Measurements from ENCODE around the gene YTHDC1.

Gene YTHDC1

DNA sequence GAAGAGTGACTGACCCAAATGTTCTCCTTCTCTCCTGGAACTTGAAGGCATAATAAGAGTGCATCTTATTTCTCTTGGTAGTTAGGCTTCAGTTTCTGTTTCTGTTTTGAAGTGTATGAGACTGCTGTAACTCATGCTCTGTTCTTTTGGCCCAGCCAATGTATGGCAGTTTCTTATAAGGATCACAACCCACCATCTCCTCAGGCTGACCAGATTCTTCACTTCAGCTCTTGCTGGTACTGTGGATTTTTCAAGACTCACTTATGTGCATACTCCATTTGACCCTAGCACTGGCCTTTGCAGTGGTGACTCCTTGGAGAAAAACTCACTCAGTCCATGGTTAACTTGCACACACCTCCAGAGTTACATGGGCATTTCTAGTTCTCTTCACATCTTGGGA is 9.6 kb upstream of the YTHDC1 start:
- no peak for DNase-seq (ENCODE audit: low read depth in 1 of 2, low spot score in 1 of 2)

DNA sequence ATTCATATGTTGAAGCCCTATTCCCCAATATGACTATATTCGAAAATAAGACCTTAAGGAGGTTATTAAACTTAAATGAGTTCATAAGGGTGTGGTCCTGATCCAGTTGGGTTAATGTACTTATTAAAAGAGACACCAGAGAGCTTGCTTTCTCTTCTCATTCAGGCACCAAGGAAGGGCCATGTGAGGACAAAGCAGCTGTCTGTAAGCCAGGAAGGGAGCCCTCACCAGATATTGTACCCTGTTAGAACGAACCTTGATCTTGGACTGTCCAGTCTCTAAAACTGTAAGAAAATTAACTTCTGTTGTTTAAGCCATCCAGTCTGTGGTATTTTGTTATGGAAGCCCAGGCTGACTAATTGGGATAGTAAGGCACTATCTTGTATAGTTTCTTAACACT is 9.1 kb upstream of the YTHDC1 start:
- DNase-seq (ENCODE audit: low read depth in 1 of 2, low spot score in 1 of 2), result no peak

DNA sequence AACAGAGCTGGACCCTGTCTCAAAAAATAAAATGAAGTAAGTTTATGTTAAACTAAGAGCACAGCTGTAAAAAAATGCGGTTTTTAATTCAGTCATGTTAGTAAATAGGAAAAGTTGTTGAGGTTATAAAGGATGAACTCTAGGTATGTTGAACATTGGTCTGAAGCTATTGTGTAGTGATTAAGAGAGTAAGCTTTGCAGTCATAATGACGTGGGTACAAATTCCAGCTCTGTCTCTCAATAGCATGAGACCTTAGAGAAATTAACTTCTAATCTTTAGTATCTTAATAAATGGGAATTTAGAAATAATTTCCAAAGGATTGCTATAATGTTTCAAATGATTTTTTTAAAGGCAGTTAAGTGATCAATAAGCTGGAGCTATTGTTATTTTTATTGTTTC is 2.9 kb upstream of the YTHDC1 start:
- no peak for DNase-seq (ENCODE audit: low read depth in 1 of 2, low spot score in 1 of 2)

DNA sequence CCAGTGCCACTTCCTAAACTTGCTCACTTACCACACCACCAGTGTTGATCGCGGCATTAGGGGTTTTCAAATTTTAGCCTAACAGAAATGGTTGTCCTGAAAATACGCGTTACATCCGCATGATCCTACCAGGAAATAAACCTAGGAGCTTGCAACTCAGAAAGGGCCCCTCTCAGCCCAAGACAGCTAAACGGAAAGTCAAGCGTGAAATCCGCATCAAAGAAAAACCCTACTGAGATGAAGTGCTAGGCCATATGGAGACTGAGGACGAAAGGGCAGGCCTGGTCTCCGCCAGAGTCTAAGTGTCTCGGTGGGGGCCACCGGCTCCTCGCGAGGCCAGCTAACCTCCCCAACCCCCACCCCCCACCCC is 626 bp downstream of the YTHDC1 start:
- DNase-seq (ENCODE audit: low read depth in 1 of 2, low spot score in 1 of 2), result peak in 1 of 2 donors; percentile 7

DNA sequence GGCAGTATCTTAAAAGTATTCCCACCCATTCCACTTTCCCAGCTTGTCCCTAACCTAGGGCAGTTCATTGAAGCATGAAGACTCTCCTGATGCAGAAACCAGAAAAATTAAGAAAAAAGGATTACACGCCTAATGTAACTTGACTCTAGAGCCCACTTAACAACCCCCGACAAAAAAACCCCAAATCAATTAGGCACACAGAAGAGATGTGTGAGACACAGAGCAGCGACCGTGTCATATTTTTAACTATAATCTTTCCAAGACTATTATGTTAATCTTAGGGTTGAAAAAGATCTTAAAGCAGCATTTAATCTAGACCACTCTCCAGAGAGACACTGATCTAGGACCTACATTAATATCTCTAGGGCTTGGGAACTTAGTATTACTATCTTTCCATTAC is 1.3 kb downstream of the YTHDC1 start:
- DNase-seq (ENCODE audit: low read depth in 1 of 2, low spot score in 1 of 2), result no peak

DNA sequence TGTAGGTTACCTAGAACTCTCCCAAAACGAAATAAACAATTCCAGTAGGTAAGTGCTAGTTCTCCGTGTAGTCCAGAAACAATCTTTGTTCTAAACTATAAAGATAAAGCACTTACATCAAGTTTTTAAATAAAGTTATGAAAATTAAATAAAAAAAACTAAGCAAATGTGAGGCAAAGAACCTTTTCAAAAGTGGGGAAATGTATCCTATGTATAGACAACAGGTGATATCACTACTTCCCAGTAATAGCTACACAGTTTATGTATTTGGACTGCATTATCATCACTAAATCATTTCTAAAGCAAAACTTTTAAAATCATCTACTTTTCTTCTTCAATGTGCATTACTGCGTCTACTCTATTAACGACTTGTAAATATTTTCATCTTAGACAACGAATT is 2.0 kb downstream of the YTHDC1 start:
- no peak for DNase-seq (ENCODE audit: low read depth in 1 of 2, low spot score in 1 of 2)

DNA sequence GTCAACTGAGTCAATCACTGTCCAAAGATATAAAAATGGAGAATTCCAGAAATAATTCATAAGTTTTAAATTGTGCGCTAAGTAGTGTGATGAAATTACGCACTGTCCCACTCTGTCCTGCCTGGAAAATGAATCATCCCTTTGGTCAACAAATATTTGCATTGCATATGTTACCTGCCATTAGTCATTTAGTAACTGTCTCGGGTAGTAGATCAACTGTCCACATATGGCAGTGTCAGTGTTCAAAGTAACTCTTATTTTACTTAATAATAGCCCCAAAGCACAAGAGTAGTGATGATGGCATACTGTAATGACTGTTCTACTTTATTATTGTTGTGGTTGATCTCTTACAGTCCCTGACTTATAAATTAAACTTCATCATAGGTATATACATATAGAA is 3.4 kb downstream of the YTHDC1 start:
- no peak for DNase-seq (ENCODE audit: low read depth in 1 of 2, low spot score in 1 of 2)

DNA sequence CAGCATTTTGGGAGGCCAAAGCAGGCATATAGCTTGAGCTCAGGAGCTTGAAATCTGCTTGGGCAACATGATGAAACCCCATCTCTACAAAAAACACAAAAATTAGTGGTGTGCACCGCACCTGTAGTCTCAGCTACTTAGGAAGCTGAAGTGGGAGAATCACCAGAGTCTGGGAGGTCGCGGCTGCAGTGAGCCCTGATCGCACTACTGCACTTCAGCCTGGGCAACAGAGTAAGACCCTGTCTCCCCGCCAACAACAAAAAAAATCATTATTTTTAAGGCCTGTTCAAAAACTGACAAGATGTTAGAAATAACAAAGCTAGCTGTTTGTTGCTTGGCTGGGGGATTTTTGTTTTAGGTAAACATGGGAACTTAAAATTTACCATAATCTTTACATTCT is 5.1 kb downstream of the YTHDC1 start:
- no peak for DNase-seq (ENCODE audit: low read depth in 1 of 2, low spot score in 1 of 2)

DNA sequence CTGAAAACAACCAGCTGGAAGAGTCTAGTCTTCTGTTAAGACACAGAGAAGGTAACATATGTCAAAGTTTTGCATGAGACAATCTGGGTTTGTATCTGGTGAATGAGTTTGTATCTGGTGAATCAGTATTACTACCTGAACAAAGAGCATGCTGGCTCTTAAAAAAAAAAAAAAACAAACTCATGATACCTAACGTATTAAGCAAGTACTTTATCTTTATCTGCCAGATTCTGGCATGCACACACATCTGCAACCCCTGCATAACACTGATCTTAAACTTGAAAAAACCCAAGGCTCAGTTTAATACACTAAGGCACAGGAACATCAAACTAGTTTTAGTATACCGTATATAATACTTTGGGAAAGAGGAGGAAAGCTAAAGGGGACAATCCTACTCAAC is 5.8 kb downstream of the YTHDC1 start:
- DNase-seq (ENCODE audit: low read depth in 1 of 2, low spot score in 1 of 2), result no peak

DNA sequence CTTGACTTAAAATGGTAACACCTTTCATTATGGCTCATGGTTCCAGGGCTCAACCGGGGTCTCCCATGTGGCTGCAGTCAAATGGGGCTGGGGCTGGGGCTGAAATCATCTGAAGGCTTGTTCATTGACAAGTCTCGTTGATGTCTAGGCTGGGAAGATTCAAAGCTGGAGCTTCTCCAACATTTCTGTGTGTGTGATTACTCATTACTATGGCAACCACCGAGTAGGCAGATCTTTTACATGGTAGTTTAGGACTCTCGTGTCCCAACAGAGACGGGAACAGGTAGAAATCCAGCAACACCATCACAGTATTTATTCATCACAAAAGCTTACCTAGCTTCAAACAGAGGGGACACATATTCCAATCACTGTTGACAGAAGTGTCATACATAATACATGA is 7.8 kb downstream of the YTHDC1 start:
- DNase-seq (ENCODE audit: low read depth in 1 of 2, low spot score in 1 of 2), result no peak

DNA sequence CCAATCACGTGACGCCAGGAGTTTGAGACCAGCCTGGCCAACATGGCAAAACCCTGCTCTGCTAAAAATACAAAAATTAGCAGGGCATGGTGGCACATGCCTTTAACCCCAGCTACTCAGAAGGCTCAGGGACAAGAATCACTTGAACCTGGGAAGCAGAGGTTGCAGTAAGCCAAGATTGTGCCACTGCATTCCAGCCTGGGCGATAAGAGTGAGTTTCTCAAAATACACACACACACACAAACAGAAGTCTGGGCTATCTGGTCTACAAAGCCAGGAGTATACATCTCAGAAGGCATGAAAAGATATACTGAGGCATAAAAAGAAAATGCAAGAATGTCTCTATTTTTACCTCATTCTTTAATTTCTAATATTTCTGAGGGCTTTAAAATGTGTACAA is 11.3 kb downstream of the YTHDC1 start:
- no peak for DNase-seq (ENCODE audit: low read depth in 1 of 2, low spot score in 1 of 2)

DNA sequence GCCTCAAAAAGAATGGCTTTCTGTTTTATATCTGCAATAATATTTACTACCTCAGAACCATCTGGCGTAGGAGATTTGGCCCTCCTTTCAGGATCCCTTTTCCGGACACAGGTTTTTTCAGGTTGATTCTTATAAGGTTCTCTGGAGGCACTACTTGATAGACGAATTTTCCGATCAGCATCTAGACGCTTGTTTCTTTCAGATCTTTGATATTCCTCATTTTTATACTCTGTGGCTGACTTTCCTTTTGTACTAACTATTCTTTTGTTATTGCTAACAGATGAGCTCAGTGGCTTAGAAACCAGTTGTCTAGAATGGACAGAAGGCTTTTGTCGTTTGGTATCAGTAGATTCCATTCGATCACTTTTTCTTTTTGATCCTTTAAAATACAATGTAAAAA is 12.4 kb downstream of the YTHDC1 start:
- no peak for DNase-seq (ENCODE audit: low read depth in 1 of 2, low spot score in 1 of 2)

DNA sequence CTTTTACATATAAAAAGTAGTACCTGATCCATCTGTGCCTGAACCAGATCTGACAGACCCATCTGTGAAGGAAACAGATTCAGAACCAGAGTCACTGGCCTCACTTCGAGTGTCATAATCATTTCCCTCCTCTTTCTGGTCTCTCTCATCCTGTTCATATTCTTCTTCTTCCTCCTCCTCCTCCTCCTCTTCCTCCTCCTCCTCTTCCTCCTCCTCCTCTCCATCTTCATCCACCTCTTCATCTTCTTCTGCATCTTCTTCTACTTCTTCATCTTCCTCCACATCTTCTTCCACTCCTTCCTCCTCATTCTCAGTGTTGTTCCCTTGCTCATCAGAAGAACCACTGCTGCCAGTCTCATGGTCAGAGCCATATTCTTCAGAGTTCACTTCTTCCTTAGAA is 12.9 kb downstream of the YTHDC1 start:
- no peak for DNase-seq (ENCODE audit: low read depth in 1 of 2, low spot score in 1 of 2)

DNA sequence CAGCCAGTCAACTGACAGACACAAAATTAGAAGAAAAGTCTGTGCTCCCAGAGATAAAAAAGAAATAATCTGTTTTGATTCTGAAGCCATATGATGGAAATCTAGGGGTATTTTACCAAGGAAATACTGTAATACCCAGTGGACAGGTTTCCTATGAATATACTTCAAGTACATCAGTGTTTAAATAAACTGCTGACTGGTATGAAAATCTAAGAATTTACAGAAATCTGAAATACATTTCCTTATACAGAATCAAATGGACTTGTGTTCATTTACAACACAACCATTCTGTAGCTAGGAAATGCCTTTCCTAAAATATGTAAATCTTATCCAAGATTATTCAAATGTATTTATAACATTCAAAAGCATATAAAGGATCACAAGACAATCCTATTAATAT is 13.4 kb downstream of the YTHDC1 start:
- DNase-seq (ENCODE audit: low read depth in 1 of 2, low spot score in 1 of 2), result no peak

DNA sequence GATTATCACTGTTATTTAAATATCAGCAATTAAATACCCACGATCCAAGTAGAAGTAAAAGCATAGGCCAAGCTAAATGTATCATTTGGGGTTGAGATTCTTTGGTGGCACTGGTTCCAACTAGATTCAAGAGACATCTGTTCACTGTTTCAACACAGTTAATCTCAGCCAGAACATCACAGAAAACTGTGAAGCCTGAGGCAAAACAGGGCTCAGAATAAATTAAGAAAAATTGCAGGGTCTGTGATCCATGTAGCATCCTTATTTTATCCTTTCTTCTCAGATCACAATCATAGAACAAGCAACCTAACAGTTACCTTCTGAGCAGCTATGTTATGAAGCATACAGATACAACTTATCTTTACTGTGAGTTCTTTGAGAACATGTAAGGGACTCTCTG is 23.7 kb downstream of the YTHDC1 start:
- no peak for DNase-seq (ENCODE audit: low read depth in 1 of 2, low spot score in 1 of 2)

DNA sequence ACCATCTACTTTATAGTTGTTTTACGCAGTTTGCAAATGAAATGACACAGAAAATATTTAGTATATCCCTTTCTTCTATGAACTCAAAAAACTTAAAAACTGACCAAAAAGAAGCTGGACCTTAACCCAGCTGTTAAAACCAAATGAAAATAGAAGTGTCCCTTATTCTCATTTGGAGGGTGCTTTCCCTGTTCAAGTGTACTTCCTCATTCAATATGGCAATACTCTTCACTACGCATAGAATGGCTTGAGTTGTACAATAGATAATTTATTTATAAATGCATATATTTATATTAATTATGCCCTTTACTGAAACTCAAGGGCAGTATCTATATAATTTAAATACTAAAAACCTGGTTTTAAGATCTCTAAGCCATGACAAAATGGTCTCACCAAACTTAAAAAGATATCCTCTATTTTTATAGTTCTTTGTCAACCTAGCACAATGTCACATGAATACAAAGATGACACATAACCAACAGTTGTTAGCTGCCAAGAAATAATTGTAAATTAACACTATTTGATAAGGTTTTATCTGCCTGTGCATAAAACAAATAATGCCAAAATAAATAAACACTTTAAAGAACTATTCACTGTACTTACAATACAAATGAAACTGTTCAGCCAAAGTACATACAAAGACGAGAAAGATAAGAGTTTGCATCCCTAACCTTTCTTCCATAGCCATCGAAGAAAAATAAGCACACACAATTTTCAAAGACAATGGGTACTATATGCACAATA is 25.2 kb downstream of the YTHDC1 start:
- DNase-seq (ENCODE audit: low read depth in 1 of 2, low spot score in 1 of 2), result no peak

DNA sequence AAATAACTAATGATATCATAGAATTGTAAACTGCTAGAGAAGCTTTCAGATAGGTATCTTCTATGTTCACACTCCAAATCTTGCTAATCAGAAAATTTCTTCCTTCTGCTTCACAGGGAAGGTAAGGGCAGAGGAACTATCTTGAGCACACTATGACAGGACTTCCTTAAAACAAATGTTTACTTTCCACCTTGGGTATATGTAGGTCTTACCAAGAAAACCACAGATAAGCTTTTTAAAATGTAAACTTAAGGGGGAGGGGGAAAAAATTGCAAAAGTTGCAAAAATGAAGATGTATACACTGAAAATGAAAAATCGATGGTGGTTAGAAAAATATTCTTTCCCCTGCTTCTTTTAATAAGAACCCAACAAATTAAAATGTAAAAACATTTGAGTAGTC is 30.9 kb downstream of the YTHDC1 start:
- no peak for DNase-seq (ENCODE audit: low read depth in 1 of 2, low spot score in 1 of 2)

DNA sequence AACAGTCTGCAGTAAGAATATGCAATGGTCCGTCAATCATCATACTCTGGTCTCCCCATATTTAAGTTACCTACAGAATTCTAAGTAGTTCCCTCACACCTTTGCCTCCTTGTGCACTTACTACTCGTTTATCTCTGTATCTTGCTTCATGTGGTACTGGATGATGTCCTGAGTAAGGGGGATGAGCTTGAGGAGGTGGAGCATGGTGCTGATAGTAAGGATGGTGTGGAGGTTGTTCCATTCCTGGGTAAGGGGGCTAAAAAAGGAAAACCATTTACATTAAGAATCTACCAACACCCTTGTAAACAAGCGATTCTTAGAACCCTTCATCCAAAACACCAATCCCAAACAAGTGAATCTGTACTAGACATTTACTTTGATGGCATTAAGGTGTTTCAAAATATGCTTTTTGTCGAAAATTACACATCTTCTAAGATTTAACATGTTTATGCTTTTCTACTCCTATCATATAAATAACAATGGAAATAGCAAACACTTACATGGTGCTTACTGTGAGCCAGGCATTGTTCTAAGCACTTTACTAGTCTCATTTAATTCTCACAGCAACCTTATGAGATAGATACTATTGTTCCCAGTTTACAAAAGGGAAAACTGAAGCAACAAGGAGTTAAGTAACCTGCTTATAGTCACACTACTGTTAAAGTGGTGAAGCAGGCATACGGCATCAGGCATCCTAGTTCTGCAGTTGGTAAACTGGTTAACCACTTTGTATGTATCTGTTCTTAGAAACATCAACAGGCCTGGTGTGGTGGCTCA is 33.5 kb downstream of the YTHDC1 start:
- no peak for DNase-seq (ENCODE audit: low read depth in 1 of 2, low spot score in 1 of 2)

DNA sequence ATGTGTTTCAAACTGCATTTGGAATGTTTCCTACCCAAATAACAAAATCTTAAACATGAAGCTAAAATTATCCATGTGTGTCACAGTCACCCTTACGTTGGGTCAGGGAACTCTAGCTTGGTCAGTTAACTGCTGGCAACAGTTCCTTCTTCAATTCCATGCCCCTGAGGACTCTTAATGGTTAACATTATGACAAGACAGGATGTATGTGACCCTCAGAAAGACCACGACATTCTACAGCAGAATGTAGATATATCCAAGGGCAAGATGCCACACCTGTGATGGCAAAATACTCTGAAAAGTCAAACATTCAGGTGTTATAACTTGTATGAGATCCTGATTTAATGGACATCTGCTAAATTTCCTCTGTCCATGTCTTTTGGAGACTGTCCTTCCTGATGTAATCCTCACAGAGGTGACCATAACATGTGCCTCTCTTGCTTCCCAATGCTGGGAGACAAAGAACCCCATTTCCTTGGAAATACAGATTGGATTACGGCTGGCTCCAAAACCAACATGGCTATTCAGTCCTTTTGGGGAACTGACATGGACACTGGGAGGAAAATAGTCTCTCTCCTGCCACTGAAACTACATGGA is 39.1 kb downstream of the YTHDC1 start:
- no peak for DNase-seq (ENCODE audit: low read depth in 1 of 2, low spot score in 1 of 2)

DNA sequence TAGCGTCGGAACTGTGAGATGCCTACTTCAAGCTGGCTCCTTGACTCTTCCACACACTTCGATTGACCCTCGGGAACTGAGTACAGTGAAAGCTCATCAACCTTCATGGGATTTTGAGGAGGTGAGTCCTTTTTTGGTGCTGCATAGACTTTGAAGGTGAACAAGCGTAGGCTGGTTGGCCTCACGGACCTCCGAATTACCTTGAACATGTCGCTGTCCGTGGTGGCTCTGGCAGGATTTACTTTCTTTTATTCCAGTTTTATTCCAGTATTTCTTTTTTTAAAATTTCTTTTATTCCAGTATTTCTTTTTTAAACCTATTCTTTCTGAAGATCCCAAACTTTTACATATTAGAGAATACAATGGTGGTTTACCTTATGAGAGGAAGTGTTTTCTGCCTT is 45.2 kb downstream of the YTHDC1 start:
- no peak for DNase-seq (ENCODE audit: low read depth in 1 of 2, low spot score in 1 of 2)

DNA sequence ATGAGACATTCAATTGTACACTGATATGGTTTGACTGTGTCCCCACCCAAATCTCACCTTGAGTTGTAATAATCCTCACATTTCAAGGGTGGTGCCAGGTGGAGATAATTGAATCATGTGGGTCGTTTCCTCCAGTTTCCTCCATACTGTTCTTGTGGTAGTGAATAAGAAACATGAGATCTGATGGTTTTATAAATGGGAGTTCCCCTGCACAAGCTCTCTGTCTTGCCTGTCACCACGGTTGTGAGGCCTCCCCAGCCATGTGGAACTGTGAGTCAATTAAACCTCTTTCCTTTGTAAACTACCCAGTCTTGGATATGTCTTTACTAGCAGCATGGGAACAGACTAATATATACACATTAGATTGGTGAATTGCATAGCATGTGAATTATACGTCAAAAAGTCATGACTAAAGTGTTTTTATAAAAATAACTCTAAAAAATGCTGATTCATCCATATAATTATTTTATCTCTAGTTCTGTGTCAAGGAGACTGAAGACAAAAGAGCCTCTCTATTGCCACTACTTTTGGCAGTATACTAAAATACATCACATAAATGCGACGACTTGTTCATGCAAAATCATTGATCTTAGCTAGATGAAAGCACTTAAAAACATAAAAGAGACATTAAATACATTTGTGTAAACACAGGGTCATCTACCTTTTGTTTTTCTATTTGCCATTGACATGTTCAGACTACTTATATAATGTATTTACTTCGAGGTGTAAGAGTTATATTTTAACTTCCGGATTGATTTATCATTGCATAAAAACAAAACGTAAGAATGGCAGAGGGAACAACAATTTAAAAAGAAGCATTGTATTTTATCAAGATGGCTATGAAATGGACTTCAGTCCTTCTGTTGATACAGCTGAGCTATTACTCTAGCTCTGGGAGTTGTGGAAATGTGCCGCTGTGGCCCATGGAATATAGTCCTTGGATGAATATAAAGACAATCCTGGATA is 50.1 kb downstream of the YTHDC1 start:
- no peak for DNase-seq (ENCODE audit: low read depth in 1 of 2, low spot score in 1 of 2)

Data from activated CD4-positive, alpha-beta T cell treated with anti-CD3 and anti-CD28 coated beads, Interleukin-2, amount 50 U/mL, for 24 hours (primary cell).